ENCODE measurements around the gene ANKS1B. TPM values are rescaled to one million over a fixed set of nuclear protein-coding genes. Genes with fewer than 3 reads are reported as not detected.
"Not testable (repeated sequence)": the region's sequence is repeated elsewhere in the genome, so short reads cannot be mapped to it uniquely, and the experiment has no call there.

ANKS1B gene
- total RNA-seq, 1 donor from 2014 or later: 0.46 TPM

DNA sequence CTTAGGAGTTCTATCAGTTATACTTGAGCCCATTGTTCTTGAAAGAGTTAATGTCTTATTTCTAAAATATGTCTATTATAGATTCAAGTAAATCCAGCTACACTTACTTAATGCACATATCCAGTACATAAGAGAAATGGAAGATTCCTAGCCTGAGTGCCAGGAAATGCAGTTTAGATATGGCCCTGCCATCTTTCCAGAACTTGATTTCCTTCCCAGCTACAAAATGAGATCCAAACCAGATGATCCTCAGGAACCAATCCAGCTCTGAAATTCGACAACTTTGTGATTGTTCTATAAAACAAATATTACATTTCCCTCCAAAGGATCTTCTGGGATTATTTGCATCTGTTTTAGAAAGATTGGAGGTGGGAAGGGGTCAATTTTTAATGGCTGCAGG lies 654.5 kb downstream of the ANKS1B start:
- DNase-seq (ENCODE audit: low read depth): no peak
- no peak overlapping the region for H3K4me3 ChIP-seq (ENCODE audit: low read depth, low read length)
- TF ChIP-seq, protein P1, sequence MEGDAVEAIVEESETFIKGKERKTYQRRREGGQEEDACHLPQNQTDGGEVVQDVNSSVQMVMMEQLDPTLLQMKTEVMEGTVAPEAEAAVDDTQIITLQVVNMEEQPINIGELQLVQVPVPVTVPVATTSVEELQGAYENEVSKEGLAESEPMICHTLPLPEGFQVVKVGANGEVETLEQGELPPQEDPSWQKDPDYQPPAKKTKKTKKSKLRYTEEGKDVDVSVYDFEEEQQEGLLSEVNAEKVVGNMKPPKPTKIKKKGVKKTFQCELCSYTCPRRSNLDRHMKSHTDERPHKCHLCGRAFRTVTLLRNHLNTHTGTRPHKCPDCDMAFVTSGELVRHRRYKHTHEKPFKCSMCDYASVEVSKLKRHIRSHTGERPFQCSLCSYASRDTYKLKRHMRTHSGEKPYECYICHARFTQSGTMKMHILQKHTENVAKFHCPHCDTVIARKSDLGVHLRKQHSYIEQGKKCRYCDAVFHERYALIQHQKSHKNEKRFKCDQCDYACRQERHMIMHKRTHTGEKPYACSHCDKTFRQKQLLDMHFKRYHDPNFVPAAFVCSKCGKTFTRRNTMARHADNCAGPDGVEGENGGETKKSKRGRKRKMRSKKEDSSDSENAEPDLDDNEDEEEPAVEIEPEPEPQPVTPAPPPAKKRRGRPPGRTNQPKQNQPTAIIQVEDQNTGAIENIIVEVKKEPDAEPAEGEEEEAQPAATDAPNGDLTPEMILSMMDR (conservative IDR thresholded peaks at IDR 0.05; ENCODE audit: low read depth, low read length): no peak

DNA sequence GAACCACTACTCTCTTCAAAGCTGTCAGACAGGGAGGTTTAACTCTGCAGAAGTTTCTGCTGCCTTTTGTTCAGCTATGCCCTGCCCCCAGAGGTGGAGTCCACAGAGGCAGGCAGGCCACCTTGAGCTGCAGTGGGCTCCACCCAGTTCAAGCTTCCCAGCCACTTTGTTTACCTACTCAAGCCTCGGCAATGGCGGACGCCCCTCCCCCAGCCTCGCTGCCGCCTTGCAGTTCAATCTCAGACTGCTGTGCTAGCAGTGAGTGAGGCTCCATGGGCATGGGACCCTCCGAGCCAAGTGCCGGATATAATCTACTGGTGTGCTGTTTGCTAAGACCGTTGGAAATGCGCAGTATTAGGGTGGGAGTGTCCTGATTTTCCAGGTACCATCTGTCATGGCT lies 663.5 kb downstream of the ANKS1B start:
- DNase-seq (ENCODE audit: low read depth); H3K4me3 ChIP-seq (ENCODE audit: low read depth, low read length): not testable (repeated sequence)

DNA sequence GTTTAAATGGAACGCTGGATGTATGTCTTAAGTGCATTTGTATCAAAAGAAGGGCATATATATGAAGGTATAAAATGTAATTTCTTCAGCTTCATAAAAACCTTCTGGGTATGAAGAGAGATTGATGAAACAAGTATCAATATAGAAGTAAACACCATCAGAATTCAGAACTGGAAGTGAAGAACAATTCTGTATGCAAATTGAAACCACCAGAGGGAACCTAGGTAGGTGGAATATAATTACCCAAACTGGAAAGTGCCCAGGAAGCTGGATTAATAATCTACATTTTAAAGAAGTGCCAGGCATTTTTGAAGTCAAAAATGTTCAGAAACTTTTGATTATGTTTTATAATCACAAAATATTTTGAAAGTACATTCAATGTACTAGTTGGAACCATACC lies 673.4 kb downstream of the ANKS1B start:
- no peak for DNase-seq (ENCODE audit: low read depth)
- no peak overlapping the region for H3K4me3 ChIP-seq (ENCODE audit: low read depth, low read length)
- TF ChIP-seq, protein P1 (conservative IDR thresholded peaks at IDR 0.05; ENCODE audit: low read depth, low read length): peak; percentile 23

DNA sequence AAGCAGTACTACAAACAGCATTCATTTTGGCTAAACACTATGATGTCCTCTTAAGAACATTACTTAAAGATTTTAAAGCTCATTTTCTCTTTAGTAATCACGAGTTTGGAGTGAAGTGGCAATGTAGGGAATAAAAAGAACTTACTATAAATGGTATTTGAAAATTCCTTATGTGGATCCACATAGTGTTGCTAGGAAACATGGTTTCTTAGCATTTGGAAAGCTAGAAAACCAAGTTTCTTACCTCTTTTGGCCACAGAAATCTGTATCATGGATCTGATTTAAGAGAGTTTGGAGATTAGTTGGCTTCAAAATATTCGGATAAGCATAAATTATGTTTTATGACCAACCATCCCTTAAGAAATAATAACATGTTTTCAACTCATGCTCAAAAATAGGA lies 674.9 kb downstream of the ANKS1B start:
- no peak overlapping the region for H3K4me3 ChIP-seq (ENCODE audit: low read depth, low read length)
- TF ChIP-seq, protein P1 (conservative IDR thresholded peaks at IDR 0.05; ENCODE audit: low read depth, low read length): no peak
- no peak for DNase-seq (ENCODE audit: low read depth)

DNA sequence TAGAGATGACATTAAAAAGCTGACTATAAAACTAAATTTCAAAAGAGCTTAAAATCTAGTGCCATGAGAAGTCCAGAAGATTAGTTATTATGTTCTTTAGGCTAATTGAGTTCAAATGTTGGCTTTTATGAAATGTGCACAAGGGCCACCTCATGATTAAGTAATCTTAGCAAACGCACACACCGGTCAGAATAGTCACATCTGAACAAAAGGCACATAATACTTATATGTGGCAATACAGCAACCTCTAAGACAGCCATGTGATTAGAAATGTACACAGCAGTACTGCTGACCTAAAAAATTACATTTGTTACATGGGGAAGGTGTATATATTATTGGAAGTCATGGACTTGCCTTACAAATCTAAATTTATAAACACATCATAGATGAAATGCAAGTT lies 681.9 kb downstream of the ANKS1B start:
- no peak overlapping the region for H3K4me3 ChIP-seq (ENCODE audit: low read depth, low read length)
- no peak for DNase-seq (ENCODE audit: low read depth)
- TF ChIP-seq, protein P1 (conservative IDR thresholded peaks at IDR 0.05; ENCODE audit: low read depth, low read length): no peak

DNA sequence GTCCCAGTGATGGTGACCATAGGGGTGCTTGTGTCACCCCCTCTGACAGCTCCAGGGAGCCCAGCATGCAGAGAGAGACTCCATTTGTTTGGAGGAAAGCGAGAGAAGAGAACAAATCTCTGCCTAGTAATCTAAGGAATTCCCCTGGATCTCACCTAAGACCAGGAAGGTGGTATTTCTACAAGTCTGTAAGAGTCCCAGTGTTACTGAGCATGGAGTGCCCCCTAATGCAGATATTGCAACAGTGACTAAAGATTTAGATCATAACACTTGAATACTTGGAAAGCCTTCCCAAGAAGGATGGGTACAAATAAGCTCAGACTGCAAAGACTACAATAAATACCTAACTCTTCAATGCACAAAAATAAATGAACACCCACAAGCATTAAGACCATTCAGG lies 697.6 kb downstream of the ANKS1B start:
- H3K4me3 ChIP-seq (ENCODE audit: low read depth, low read length): no peak overlapping the region
- DNase-seq (ENCODE audit: low read depth): no peak
- TF ChIP-seq, protein P1 (conservative IDR thresholded peaks at IDR 0.05; ENCODE audit: low read depth, low read length): no peak

DNA sequence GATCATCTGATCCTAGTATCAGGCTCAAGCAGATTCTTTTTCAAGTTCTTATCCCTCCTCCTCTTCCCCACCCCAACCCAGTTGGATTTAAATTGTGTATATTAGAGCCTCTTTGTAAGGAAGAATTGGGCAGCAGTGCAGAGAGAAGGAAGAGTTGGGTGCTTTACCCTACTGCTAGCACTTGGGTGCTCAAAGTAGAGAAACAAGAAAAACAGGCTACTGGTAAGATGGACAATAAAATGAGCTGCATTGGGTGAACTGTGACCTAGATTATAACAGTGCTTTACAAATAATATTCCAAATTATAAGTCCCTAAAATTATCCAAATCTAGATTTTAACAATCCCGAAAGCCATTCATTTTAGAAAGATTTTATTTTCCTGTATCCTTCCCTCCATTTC lies 700.6 kb downstream of the ANKS1B start:
- no peak for DNase-seq (ENCODE audit: low read depth)
- TF ChIP-seq, protein P1 (conservative IDR thresholded peaks at IDR 0.05; ENCODE audit: low read depth, low read length): no peak
- no peak overlapping the region for H3K4me3 ChIP-seq (ENCODE audit: low read depth, low read length)

DNA sequence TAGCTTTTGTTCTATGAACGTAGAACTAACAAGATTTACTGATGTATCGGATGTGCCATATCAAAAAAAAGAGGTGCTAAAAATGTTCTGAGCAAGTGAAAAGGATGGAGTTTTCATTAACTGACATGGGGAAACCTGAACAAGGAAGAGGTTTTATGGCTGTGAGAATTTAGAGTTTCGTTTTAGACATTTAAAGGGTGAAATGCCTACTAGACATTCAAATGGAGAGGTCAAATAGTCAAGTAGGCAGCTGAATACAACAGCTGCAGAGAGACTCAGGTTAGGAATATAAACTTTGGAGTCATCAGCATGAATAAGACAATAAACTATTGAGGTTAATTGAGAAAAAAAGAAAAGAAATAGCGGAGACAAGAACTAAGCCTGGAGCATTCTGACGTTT lies 702.1 kb downstream of the ANKS1B start:
- H3K4me3 ChIP-seq (ENCODE audit: low read depth, low read length): no peak overlapping the region
- TF ChIP-seq, protein P1 (conservative IDR thresholded peaks at IDR 0.05; ENCODE audit: low read depth, low read length): no peak
- no peak for DNase-seq (ENCODE audit: low read depth)
